G401.6 (cell line): ENCODE measurements around the gene SEPTIN10.
"Not testable (repeated sequence)": the region's sequence is repeated elsewhere in the genome, so short reads cannot be mapped to it uniquely, and the experiment has no call there.

ENCODE experiments used
- FAIRE-seq: peaks from 2 replicates; lab custom pipeline; 2012; peaks lifted over from hg19 to GRCh38; lab: Jason Lieb, UNC

Gene SEPTIN10

DNA sequence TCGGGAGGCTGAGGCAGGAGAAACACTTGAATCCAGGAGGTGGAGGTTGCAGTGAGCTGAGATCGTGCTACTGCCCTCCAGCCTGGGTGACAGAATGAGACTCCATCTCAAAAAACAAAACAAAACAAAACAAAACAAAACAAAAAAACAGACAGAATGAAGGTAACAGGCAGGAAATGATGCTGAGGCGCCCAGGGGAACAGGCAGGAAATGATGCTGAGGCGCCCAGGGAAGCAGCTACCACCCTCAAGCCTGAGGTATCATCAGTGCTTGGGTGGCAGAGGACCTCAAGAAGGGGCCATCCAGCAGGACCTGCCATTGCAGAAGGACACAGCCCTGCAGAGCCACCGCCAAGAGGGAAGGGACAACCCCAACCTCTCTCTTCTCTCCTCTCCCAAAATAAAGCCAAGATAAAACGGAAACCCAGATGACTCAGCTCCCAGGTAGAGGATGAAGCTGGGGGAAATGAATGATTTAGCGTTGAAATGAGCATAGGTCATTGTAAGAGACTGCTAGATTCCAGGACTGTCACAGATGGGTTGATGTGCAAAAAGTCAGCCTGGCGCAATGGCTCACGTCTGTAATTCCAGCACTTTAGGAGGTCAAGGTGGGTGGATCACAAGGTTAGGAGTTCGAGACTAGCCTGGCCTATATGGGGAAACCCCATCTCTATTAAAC is 19.7 kb upstream of the SEPTIN10 start:
- FAIRE-seq, result no peak

DNA sequence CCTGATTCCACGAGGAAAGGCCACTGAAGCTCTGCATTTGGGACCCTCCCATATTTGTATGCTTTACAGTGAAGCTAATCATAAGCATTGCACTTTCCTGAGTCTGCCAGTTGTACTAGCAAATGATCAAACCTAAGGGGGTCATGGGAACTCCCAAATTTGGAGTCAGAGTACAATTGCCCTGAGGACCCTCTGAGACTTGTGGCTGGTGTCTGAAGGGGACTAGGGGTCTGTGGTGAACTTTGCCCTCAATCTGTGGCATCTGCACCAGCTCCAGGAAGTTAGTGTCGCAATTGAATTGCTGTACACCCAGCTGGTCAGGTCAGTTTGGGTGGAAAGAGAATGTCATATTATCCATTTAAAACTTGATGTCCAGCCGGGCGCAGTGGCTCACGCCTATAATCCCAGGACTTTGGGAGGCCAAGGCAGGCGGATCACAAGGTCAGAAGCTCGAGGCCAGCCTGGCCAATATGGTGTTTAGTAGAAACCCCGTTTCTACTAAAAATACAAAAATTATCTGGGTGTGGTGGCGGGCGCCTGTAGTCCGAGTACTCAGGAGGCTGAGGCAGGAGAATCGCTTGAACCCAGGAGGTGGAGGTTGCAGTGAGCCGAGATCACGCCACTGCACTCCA is 18.5 kb upstream of the SEPTIN10 start:
- FAIRE-seq, result no peak

DNA sequence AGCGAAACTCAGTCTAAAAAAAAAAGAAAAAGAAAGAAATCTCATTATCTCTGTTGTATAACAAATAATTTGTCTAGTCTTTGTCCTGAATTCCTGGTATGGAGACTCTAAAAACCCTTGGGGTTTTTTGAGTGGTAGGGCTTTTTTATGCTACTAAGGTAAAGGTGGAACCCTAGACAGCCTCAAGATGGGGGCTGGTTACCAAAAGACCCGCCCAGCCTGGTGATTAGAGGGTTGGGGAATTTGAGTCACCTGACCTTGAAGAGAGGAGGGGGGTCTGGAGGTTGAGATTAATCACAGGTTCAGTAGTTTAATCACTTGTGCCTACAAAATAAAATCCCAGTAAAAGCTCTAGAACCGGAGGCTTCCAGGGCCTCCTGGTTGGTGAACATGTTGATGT is 18.0 kb upstream of the SEPTIN10 start:
- FAIRE-seq, result no peak

DNA sequence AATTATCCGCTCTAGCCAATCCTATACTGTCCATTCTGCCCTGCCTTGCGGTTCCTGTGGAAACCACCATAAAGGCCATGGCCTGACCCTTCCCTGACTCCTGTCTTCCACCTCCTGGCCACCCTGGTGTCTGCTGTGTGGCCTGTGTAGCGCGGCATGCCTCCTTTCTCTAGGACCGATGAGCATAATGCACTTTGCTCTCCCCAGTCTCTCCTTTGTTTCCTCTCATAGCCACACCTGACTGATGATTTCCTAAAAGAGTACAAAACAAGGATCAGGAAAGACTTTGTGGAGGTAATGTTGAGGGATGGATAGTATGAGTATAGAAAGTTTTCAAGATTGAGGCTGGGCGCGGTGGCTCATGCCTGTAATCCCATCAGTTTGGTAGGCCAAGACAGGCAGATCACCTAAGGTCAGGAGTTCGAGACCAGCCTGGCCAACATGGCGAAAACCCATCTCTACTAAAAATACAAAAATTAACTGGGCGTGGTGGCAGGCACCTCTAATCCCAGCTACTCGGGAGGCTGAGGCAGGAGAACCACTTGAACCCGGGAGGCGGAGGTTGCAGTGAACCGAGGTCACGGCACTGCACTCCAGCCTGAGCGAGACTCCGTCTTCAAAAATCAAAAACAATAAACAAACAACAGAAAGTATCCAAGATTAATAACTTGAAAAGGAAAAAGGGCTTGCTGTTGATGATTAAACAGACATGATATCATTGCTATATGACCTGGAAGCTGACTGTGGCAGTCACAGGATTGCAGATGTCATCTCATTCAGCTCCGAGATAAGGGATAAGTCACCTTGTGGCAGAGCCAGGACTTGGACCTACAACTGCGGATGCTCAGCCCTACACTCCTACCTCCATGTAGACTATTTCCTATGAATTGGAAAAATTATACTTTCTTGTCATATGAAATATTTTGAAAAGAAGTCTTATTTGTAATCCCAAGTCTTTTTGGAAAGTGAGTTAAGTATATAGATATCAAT is 17.0 kb upstream of the SEPTIN10 start:
- FAIRE-seq, result no peak

DNA sequence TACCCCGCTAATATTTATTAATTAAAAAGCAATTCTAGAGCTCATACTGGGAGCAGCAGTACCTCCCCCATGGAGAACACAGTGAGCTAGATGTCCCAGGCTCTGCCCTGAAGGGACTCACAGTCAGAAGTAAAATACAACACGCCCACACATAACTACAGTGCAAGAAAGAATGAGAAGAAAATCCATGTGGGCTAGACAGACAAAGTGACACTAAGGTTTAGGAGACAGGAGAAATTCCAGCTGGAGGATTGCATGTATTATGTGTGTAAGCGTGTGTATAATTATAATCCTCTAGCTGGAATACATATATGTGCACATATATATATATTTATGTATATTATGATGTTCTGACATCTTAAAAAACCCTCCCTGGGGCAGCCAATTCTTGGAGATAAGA is 16.1 kb upstream of the SEPTIN10 start:
- FAIRE-seq, result no peak

DNA sequence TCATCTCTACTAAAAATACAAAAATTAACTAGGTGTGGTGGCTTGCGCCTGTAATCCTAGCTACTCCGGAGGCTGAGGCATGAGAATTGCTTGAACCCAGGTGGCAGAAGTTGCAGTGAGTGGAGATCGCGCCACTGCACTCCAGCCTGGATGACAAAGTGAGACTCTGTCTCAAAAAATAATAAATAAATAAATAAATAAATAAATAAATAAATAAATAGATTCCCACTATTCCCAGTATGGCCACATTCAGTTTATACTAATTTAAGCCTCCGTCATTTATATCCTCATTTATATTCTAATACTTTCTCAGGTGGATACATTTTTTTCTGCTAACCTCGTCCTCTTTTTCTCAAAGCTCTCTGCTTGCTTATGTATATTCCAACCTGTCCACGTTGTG is 14.6 kb upstream of the SEPTIN10 start:
- FAIRE-seq, result not testable (repeated sequence)

DNA sequence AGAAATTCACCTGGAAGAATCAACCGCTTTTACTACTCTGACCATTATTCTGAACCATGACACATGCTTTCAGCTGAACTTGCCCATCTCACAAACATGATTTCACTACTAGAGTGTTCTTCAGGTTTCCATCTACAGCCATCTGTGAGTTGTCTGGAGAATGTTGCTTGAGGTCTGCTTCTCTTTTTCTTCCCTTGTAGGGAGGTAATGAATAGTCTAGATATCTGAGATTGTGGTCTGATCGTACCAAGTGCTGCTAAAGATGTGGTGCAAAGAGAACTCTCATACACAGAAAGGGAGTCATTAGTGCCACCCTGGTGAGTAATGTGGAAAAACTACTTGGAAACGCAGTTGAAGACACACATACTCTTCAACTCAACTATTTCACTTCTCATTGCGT is 10.6 kb upstream of the SEPTIN10 start:
- FAIRE-seq, result no peak

DNA sequence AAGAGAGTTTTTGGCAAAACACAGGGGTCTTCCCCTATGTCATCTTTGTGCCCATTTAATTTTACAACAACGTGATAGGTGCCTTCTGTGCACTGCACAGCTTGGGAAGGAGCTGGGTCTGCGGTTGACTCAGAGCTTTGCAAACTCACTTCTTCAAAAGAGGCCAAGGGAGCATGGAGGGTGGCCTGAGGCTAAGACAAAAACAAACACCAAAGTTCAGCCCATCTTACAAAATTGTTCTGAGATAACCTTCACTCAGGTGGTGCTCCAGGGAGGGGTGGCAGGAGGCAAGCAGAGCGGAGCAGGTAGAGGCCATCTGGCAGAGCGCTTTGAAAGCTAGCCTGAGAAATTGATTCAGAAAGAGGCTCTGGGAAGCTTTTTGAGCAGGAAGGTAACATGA is 10.2 kb upstream of the SEPTIN10 start:
- no peak for FAIRE-seq

DNA sequence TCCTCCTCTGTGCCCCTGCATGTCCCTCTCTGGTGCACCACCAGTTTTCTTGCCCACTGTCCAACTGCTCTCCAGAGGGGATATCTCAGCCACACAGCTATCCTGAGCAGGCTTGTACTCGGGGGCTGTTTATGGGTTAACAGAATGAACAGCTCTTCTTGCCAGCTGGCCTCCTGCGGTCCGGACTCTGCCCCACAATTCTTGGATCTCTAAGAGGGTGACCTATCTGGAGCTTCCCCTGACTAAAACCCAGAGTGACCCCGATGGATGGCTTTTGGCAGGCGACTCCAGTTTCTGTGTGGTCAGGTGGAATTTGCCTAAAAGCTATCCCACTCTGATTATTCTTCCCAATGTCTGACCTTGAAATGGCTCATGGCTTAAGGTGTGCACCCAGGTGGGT is 9.5 kb upstream of the SEPTIN10 start:
- no peak for FAIRE-seq

DNA sequence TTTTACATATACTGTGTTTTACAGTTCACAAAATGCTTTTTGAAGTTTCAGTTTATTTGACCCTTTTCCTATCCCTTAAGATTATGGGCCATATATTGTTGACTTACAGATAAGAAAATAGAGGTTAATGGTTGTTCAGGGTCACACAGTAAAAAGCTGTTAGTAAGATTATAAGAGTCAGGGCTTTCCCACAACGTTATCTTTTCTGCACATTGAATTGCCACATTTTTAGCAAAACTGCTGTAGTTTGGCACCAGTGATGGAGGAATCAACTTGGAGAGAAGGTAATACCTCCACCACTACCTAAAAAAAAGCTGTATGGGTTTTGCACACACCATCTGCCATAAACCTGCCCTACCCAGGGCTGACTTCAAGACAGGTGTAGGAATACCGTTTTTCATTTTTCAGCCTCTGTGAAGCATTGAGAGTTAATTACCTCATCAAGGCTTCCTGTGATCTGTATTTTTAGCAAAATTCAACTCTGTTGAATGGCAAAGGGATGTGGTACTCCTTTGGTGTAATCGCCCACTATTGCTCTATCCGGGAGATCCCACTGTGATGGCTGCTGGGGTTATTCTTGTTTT is 5.4 kb upstream of the SEPTIN10 start:
- FAIRE-seq, result no peak

DNA sequence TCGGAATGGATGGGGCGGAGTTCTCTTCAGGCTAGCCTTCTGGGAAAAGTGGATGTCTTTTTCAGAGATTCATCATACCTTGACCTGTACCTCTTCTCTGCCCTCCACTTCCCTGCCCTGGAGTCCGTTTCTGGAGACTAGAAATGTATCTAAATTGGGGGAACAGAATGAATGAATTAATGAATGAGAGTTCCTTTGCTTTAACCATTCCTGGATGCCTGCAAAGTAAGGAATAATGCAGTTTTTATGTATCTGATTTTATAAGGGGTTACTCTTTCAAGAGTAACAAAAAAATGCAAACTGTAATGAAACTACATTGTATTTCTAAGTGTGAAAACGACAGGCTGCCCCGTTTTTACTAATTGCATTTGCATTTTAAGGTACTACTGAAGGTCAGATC is 2.4 kb upstream of the SEPTIN10 start:
- no peak for FAIRE-seq

DNA sequence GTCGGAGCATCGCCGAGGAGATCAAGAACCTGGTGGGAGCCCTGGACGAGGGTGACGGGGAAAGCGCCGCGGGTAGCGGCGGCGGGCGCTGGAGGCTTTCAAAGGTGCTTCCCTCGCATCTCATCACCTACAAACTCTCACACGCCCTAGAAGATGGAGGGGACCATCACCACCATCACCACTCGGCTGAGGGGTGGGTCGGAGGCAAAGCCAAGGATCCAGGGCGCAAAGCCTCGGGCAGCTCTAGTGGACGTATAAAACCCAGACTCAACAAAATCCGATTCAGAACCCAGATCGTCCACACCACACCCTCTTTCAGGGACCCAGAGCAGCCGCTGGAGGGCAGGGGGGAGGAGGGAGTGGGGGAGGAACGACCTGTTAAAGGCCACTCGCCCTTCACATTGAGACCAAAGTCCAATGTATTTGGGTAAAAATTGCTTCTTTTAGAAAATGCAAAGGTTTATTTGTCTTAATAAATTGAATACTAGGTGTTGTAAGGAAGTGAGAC is 1.9 kb upstream of the SEPTIN10 start:
- FAIRE-seq, result no peak

DNA sequence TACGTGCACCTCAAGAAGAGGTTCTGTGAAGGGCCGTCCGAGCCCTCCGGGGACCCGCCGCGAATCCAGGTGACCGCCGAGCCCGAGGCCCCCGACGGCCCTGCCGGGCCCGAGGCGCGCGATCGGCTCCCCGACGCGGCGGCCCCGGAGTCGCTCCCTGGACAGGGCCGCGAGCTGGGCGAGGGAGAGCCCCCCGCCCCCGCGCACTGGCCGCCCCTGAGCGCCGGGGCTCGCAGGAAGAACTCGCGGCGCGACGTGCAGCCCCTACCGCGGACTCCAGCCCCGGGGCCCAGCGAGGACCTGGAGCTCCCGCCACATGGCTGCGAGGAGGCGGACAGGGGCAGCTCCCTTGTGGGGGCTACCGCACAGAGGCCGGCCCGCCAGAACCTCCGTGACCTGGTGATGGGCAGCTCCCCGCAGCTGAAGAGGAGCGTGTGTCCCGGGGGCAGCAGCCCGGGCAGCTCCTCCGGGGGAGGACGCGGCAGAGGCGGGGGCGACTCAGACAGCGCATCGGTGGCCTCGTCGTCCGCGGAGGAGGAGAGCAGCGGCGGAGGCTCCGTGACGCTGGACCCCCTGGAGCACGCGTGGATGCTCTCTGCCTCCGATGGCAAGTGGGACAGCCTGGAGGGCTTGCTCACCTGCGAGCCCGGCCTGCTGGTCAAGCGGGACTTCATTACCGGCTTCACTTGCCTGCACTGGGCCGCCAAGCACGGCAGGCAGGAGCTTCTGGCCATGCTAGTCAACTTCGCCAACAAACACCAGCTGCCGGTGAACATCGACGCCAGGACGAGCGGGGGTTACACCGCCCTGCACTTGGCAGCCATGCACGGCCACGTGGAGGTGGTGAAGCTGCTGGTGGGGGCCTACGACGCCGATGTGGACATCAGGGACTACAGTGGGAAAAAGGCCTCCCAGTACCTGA is 1.2 kb upstream of the SEPTIN10 start:
- FAIRE-seq, result no peak

DNA sequence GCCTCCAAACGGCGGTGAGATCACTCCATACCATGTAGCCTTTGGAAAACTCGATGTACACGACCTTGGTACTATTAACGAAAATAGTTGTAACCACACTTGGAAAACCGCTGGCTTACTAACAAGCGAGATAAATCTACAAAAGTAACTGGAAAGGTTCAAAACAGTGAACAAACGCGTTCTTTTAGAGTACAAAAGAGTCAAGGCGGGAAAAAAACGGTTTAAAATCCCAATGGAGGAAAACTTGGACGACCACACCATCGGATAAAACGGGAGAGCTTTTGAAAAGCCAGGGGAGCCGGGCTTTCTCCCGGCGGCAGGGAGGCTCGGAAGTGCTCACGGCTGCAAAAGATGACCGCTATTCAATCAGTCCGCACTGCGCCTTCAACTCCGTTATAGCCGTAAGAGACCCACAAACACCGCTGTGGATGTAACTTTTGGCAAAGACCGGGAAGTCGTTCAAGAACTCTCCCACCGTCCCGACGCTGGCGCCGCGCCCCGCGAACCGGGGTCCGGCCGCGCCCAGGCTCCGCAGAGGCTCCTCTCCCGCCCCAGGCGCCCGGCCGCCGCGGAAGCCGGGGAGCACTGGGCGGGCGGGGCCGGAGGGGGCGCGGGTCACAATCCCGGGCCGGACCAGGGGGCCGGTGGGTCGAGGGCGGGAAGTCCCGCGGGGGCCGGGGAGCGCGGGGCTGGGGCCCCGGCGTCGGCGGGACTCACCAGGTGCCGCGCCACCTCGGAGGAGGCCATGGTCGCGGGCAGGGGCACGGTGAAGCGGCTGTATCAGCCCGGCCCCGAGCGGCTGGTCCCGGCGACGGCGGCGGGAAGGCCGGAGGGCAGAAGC is 465 bp downstream of the SEPTIN10 start:
- no peak for FAIRE-seq

DNA sequence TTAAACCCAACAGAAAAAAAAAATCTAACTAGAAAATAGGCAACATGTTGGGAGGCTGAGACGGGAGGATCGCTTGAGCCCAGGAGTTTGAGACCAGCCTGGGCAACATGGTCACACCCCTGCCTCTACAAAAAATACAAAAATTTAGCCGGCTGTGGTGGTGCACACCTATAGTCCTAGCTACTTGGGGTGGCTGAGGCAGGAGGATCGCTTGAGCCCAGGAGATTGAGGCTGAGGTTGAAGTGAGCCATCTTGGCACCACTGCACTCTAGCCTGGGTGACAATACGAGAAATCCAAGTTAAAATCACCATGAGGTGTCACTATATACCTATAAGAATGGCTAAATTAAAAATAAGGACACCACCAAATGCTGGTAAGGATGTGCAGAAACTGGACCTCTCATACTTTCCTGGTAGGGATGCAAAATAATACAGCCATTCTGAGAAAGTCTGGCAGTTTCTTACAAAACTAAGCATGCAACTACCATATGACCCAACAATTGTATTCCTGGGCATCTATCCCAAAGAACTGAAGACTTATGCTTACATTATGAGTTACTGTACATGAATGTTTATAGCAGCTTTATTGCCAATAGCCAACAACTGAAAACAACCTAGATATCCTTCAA is 2.2 kb downstream of the SEPTIN10 start:
- no peak for FAIRE-seq

DNA sequence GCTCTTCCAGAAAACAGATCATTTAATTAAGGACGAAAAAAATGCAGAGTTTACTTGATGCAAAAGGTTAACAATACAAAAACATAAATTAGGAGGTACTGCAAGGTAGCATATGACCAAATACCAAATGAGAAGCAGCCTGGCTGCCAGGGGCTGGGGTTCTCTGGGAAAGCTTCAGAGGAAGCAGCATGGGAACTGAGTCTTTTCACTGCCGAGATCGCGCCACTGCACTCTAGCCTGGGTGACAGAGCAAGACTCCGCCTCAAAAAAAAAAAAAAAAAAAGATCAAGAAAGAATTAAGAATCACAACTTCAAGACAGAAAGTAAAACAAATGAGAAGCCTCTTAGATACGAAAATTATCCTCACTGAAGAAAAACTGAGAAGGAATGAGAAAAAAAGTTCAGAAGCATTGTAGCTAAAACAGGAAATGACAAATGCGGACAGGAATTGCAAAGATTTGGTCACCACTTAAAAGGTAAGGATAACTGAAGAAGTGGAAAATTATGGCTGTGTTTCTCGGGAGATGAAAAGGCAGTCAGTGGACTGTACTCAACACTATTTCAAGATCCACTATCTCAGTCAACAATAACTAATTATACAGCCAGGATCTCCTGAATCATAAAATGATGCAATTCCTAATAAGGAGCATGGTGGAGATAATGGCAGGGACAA is 4.3 kb downstream of the SEPTIN10 start:
- FAIRE-seq, result no peak

DNA sequence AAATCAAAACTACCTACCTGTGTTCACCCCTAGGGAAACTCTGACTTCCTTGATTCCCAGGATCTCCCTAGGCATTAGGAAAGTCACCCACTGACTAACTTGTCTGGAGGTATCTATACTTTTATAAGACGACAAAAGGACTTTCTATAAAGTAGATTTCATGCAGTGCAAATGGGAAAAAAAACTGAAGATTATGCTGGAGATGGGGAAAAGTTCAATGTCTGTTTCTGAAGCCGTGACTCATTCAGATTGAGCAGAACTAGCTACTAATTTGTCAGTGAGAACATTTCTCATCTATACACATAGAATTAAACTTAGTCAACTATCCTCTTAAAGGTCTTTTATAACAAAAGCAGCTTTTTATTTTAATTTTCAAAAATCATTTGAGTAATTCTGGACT is 6.0 kb downstream of the SEPTIN10 start:
- no peak for FAIRE-seq

DNA sequence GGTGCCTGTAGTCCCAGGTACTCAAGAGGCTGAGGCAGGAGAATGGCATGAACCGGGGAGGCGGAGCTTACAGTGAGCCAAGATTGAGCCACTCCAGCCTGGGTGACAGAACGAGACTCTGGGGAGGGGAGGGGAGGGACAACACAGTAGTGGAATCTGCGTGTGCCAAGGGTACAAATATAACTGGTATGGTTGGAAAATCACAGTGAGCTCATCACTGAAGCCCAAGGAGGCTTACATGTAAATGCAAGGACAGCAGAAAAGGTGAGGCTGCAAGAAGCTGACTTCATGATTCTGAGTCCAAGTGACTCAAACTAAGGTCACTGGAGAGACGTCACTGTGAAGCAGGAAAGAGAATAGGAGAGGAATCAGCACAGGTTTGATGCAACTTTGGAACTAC is 9.2 kb downstream of the SEPTIN10 start:
- no peak for FAIRE-seq

DNA sequence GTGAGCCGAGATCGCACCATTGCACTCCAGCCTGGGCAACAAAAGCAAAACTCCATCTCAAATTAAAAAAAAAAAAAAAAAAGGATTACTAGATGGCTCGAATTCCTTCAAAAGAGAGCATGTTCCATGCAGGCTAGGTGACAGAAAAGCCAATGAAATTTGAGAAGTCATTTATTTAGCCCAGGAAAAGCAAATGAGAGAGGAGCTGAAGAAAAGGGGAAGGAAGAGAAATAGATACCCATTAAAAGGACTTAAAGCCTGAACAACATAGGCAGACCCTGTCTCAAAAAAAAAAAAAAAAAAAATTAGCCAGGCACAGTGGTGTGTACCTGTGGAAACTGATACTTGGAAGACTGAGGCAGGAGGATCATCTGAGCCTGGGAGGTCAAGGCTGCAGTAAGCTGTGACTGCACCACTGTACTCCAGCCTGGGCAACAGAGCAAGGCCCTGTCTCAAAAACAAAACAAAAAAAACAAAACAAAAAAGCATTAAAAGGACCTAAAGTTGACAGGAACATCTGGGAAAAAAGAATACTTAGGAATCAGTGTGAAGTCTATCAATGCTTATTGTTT is 11.1 kb downstream of the SEPTIN10 start:
- no peak for FAIRE-seq
